GM18861 (cell line): Measurements from ENCODE around the gene NR5A2.

Source experiments
- ATAC-seq: cut with Tn5 transposase; IDR thresholded peaks from one replicate; pipeline ENCODE4 v1.9.1; 2021; ENCODE audit not compliant: unreplicated experiment

NR5A2 gene

GRCh38 chr1:200194477-200194876 lies 167.0 kb downstream of the NR5A2 start:
- no peak for ATAC-seq

GRCh38 chr1:200198236-200198635 lies 170.7 kb downstream of the NR5A2 start:
- ATAC-seq, result no peak

- no peak for ATAC-seq
These were observed 177.9 kb downstream of the NR5A2 start for GRCh38 chr1:200205216-200205995.

- no peak for ATAC-seq
These were observed 178.8 kb downstream of the NR5A2 start for GRCh38 chr1:200206340-200206739.

GRCh38 chr1:200206761-200207160 lies 179.3 kb downstream of the NR5A2 start:
- no peak for ATAC-seq

GRCh38 chr1:200207711-200208126 lies 180.2 kb downstream of the NR5A2 start:
- ATAC-seq, result peak; percentile 88

- no peak for ATAC-seq
These were observed 183.6 kb downstream of the NR5A2 start for GRCh38 chr1:200211157-200211556.

- ATAC-seq, result no peak
These were observed 185.9 kb downstream of the NR5A2 start for GRCh38 chr1:200213392-200213791.

GRCh38 chr1:200213921-200214320 lies 186.4 kb downstream of the NR5A2 start:
- ATAC-seq, result no peak

GRCh38 chr1:200215350-200215749 lies 187.8 kb downstream of the NR5A2 start:
- no peak for ATAC-seq

- no peak for ATAC-seq
These were observed 190.2 kb downstream of the NR5A2 start for GRCh38 chr1:200217703-200218102.

GRCh38 chr1:200221614-200222282 lies 194.2 kb downstream of the NR5A2 start:
- no peak for ATAC-seq

GRCh38 chr1:200223207-200223606 lies 195.7 kb downstream of the NR5A2 start:
- ATAC-seq, result no peak

- ATAC-seq, result no peak
These were observed 196.1 kb downstream of the NR5A2 start for GRCh38 chr1:200223613-200224012.

- ATAC-seq, result no peak
These were observed 196.8 kb downstream of the NR5A2 start for GRCh38 chr1:200224315-200224714.

GRCh38 chr1:200226268-200226968 lies 198.9 kb downstream of the NR5A2 start:
- no peak for ATAC-seq

GRCh38 chr1:200226969-200227303 lies 199.4 kb downstream of the NR5A2 start:
- no peak for ATAC-seq
